Measurements from ENCODE around the gene DCAF4L1.

DCAF4L1 gene, protein sequence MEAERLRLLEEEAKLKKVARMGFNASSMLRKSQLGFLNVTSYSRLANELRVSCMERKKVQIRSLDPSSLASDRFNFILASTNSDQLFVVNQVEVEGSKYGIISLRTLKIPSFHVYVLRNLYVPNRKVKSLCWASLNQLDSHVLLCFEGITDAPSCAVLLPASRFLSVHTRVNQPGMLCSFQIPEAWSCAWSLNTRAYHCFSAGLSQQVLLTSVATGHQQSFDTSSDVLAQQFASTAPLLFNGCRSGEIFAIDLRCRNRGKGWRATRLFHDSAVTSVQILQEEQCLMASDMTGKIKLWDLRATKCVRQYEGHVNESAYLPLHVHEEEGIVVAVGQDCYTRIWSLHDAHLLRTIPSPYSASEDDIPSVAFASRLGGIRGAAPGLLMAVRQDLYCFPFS

GRCh38 chr4:41981456-41981855, at the start of gene DCAF4L1:
TSS of gene DCAF4L1 (plus strand) at chr4:41981756. CDS start at chr4:41981793, 37 bp downstream.
- DNase-seq = no peak

GRCh38 chr4:41932988-41933387, 48.6 kb upstream of the DCAF4L1 start:
- DNase-seq = no peak

GRCh38 chr4:41933997-41934503, 47.5 kb upstream of the DCAF4L1 start:
- DNase-seq = no peak

- DNase-seq = no peak
Observed at GRCh38 chr4:41934514-41934900, 47.0 kb upstream of the DCAF4L1 start.

DNA sequence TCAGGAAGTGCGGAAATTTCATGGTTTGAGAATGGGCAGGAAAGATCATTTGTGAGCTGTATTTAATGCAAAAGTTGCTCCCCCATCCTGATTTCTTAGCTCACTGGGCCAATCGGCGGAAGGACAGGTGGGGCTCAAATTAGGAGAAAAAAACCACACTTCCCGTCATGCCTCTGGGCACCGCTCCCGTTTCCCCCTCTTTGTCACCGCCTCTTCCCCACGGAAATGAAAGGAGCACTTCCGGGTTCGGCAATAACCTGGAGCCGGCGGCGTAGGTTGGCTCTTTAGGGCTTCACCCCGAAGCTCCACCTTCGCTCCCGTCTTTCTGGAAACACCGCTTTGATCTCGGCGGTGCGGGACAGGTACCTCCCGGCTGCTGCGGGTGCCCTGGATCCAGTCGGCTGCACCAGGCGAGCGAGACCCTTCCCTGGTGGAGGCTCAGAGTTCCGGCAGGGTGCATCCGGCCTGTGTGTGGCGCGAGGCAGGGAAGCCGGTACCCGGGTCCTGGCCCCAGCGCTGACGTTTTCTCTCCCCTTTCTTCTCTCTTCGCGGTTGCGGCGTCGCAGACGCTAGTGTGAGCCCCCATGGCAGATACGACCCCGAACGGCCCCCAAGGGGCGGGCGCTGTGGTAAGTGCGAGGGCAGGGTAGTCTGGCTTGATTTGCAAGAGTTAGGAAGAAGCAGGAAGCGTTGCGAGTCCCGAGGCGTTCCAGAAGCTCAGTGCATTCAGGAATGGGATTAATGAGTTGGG, 46.5 kb upstream of the DCAF4L1 start, which contains the start of gene TMEM33:
TSS of gene TMEM33 (plus strand) at position 529 of the 751 bp plus-strand sequence. CDS start at position 585, 56 bp downstream.
- DNase-seq = peak; percentile 53

GRCh38 chr4:41935652-41936021, 45.9 kb upstream of the DCAF4L1 start:
- DNase-seq = no peak

- DNase-seq = no peak
Observed at GRCh38 chr4:41939016-41939626, 42.4 kb upstream of the DCAF4L1 start.

- no peak for DNase-seq
Observed at GRCh38 chr4:41940834-41941233, 40.7 kb upstream of the DCAF4L1 start.

- DNase-seq = no peak
Observed at GRCh38 chr4:41943506-41943905, 38.0 kb upstream of the DCAF4L1 start.

GRCh38 chr4:41944089-41944488, 37.5 kb upstream of the DCAF4L1 start:
- no peak for DNase-seq

GRCh38 chr4:41949531-41949930, 32.0 kb upstream of the DCAF4L1 start:
- no peak for DNase-seq

DNA sequence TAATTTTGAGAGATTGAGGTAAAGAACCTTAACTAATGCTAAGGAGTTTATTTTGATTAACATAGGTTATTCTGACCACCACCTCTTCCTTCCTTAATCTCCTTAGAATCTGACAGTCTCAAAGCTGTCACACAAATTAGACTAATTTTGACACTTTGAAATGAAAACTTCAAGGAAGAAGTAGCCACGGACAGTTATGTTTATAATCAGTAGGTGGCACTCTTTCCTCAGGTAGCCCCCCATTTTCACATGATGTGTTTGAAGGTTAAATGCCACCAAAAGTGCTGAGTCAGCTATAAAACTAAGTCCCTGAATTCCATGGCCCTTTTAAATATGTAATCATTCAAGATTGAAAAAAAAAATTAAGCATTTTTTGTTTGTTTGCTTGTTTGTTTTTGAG, 23.9 kb upstream of the DCAF4L1 start:
- DNase-seq = no peak

GRCh38 chr4:41963105-41963504, 18.5 kb upstream of the DCAF4L1 start:
- peak; percentile 16 for DNase-seq

DNA sequence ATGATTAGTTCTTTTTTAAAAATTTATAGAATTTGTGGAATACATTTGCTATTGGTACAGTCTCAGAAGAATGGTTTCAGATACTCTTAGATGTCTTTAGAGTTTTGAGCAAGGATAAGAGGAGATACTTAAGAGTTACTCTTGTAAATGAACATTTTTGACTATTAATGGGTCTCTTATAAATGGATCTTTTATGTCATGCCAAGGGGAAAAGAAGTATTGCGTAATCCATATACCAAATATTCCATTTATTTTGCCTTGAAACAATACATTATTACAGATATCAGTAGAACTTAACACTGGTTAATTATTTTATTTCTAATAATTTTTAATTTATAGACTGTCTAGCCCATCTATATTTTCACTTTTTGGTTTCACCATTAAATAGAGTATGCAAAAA, 17.2 kb upstream of the DCAF4L1 start:
- DNase-seq = no peak

DNA sequence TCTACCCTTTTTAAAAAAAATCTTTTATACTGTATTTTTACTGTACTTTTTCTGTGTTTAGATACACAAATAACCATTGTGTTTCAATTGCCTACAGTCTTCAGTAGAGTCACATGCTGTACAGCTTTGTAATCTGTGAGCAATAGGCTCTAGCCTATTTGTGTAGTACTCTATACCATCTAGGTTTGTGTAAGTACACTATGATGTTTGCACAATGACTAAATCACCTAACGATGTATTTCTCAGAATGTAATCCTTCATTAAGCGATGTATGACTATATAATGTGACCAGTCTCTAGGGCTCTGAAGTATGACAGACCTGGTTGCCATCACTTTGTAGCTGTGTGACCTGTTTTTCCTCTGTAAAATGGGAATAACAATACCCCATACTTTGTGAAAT, 14.2 kb upstream of the DCAF4L1 start:
- no peak for DNase-seq

DNA sequence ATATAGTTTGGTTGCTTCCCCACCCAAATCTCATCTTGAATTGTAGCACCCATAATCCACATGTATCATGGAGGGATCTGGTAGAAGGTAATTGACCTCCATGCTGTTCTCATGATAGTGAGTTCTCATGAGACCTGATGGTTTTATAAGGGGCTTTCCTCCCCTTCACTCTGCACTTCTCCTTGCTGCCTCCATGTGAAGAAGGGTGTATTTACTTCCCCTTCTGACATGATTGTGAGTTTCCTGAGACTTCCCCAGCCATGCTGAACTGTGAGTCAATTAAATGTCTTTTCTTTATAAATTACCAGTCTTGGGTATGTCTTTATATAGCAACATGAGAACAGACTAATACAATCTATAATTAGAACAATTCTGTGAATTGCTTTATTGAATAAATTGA, 11.9 kb upstream of the DCAF4L1 start:
- no peak for DNase-seq

- no peak for DNase-seq
Observed at GRCh38 chr4:41975341-41975740, 6.2 kb upstream of the DCAF4L1 start.

- DNase-seq = no peak
Observed at GRCh38 chr4:41976775-41977516, 4.6 kb upstream of the DCAF4L1 start.

- DNase-seq = no peak
Observed at GRCh38 chr4:41977709-41978108, 3.8 kb upstream of the DCAF4L1 start.

GRCh38 chr4:41982716-41983115, 1.2 kb downstream of the DCAF4L1 start:
- DNase-seq = no peak

DNA sequence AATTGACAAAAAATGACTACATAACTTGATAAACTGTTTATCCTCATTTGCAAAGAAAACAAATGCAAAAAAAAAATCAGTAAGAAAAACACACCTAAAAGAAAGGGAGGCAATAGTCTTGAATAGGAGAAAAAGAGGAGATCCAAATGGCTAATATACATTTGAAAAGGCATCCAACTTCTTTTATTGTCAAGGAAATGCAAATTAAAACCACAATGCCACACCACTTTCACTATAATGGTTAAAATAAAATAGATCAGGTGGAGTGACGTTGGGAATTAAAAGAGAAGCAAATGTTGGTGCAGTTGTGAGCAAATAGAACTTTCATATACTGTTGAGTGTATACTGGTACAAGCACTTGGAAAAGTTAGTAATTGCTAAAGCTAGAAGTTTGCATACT, 3.6 kb downstream of the DCAF4L1 start:
- DNase-seq = no peak

- no peak for DNase-seq
Observed at GRCh38 chr4:41989994-41990364, 8.4 kb downstream of the DCAF4L1 start.

Measured in amniotic stem cell (primary cell).